Dermis blood vessel endothelial cell (primary cell): ENCODE results near the gene EVC. TPM values are rescaled to one million over a fixed set of nuclear protein-coding genes. Genes with fewer than 3 reads are reported as not detected.

ENCODE experiments used
- DNase-seq: peaks from one replicate; pipeline ENCODE4 v3.0.0; 2010
- total RNA-seq: library from RNA; depleted of rRNA; stranded (reverse); fragments of >200 nt; gene quantifications from 2 replicates; pipeline ENCODE4 v1.2.3, GENCODE V29; 2014

EVC gene
- total RNA-seq, 1 donor from 2014 or later: 14.1 TPM

- no peak for DNase-seq
Measured at GRCh38 chr4:5757091-5757490, 46.1 kb downstream of the EVC start.

DNA sequence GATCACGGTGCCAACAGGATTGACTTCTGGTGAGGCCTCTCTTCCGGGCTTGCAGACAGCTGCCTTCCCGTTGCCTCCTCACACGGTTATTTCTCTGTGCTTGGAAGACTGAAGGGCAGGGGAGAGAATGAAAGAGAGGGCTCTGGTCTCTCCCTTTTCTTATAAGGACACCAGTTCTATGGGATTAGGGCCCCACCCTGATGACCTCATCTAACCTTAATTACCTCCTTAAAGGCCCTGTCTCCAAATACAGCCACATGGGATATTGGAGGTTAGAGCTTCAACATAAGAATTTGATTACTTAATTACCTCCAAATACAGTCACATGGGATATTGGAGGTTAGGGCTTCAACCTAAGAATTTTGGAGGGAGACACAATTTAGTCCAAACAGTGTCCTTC lies 46.5 kb downstream of the EVC start:
- no peak for DNase-seq

GRCh38 chr4:5757954-5758353 lies 47.0 kb downstream of the EVC start:
- no peak for DNase-seq

DNA sequence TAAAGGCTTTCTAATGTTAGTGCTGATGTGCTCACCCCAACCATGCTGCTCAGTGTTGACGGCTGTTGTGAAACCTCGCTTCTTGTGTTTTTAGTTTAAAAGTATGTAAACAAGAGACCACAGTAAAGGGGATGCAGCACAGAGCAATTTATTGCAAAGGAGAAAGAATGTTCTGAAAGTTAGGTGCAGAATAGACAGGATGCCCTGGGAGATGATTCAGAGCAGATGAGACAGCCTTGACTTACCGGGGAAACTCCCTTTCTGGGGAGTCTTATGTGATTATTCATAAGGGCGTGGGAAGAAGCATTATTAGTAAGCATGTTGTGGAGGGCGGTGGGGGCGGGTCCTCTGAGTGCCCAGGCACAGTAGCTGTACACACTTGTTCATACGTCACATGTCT lies 47.7 kb downstream of the EVC start:
- DNase-seq: peak; percentile 75

DNA sequence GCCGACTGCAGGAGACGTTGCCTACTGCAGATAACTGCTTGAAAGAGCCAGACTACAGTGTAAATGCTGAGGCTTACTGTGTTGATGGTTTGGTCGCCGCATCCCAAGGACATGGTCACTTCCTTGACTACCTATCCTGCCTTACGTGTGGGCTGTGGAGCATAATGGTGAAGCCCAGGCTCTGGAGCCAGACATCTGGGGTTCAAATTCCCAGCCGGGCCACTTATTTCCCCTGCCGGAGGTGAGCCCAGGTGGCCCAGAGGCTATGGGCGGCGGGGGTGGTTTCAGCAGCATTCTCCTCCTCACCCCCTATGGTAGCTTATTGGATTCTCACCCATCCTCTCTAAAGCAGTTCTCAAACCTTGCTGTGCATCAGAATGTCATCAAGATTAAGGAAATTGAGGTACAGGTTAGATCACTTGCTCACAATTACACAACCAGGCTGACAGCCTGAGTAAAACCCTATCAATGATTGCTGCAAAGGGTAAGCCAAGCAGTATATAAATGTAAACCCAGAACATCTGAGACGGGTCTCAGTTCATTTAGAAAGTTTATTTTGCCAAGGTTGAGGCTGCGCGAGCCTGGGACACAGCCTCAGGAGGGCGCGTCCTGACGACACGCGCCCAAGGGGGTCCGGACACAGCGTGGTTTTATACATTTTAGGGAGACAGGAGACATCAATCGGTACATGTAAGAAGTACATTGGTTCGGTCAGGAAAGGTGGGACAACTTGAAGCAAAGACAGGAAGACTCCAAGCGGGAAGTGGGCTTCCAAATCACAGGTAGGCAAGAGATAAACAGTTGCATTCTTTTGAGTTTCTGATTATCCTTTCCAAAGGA lies 48.5 kb downstream of the EVC start:
- DNase-seq: no peak

GRCh38 chr4:5760246-5760645 lies 49.2 kb downstream of the EVC start:
- no peak for DNase-seq

DNA sequence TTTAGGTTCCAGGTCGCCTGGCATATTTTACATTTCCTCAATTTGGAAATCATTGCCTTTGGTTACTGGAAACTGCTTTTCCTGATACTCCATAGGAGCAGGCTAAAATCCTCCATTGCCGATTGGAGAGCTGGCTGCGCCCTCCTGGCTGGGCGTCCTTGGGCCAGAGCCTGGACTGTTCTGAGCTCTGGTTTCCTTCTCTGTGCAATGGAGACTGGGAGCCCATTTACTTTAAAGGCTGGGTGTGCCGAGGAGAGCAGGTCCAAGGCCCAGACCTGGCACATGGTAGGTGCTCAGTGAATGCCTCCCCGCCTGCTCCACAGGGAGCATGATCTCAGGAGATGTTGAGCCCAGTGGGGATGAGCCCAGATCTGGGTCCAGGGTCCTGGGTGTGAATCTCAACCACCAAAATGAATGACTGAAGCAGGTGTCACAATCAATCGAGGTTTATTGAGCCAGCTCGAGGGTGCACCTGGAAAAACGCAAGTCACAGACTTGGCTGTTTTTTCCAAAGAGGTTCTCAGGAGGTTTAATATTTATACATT lies 50.0 kb downstream of the EVC start:
- DNase-seq: no peak

- DNase-seq: no peak
Measured at GRCh38 chr4:5770051-5770450, 59.0 kb downstream of the EVC start.

DNA sequence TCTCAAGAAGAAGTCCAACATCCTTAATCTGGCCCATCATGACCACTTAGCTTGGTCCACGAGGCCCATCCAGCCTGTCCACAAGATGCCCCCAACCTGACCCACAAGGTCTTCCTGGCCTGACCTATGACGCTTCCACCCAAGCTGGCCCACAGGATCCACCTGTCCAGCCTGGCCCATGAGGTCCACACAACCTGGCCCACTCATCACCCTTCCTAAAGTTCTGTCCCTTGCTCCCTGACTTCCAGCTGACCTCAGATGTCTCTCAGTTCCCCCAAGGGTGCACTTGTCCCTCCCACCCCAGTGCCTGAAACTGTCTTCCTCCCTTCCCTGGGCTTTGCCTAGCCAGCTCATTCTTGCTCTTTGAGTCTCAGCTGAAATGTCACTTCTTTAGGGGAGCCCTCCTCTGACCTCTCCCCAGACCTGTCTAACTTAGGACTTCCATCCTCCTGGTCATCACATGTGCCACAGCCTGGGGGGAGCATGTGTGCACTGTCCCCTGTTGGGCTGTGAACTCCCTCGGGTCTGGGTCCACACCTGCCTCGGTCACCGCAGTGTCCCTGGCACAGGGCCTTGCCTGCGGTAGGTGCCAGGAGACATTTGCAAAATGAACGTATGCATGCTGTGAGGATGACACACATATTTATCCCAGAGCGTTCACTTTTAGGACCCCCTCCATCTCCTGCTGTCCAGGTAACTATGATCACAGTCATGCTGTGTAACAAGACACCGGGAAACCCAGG lies 61.7 kb downstream of the EVC start:
- no peak for DNase-seq

DNA sequence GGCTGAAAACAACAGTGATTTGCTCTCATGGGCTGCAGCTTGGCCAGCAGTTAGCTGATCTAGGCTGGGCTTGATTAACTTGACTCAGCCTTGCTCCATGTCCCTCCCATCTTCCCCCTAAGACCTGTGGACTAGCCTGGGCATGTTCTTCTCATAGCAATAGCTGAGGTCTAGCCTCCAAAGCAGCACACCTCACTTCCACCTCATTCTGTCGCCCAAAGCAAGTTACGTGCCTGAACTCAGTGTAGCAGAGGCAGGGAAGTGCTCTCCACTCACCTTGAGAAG lies 62.2 kb downstream of the EVC start:
- DNase-seq: no peak

GRCh38 chr4:5774416-5775036 lies 63.5 kb downstream of the EVC start:
- no peak for DNase-seq

DNA sequence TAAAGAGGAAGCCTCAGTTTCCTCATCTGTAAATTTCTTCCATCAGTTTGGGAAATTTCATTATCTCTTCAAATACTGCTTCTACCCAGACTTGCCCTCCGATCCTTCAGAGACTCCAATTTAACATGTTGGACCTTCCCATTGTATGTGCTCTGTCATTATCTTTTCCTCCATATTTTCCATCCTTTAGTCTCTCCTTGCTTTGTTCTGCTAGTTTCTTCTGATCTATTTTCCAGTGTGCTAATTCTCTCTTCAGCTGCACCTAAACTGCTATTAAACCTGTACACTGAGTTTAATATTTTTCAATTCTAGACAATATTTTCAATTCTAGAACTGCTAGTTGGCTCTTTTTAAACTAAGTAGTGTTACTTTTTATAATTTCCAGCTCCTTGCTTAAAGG lies 65.5 kb downstream of the EVC start:
- DNase-seq: no peak

DNA sequence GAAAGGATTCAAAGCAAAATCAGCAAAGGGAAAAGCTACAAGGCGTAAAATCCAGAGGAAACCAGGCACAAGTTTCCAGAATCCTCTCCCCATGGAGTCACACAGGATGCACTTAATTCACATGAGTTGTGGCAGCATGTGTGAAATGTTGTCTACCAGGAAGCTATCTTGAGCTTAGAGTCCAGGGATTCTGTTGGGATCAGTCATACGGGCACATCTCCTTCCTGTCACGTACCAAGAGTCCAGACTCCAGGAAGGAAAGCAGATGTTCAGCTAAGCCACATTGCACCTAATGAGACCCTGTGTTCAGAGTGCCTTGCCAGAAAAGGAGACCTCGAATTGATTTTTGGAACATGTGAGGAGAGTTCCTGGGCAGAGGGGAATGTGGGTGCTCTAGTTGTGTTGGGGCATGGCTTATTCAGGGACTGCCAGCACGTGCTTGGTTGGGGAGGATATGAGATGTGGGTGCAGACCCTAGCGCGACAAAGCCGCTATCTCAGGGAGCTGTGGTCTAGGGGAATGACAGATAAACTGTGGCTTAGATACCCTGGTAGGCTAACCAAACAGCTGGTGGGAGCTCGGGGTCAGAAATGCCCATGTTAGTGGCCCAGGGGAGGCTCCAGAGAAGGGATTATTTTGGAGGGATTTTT lies 70.0 kb downstream of the EVC start:
- peak; percentile 41 for DNase-seq

- no peak for DNase-seq
Measured at GRCh38 chr4:5781691-5782090, 70.7 kb downstream of the EVC start.

- DNase-seq: no peak
Measured at GRCh38 chr4:5782829-5783476, 72.0 kb downstream of the EVC start.

DNA sequence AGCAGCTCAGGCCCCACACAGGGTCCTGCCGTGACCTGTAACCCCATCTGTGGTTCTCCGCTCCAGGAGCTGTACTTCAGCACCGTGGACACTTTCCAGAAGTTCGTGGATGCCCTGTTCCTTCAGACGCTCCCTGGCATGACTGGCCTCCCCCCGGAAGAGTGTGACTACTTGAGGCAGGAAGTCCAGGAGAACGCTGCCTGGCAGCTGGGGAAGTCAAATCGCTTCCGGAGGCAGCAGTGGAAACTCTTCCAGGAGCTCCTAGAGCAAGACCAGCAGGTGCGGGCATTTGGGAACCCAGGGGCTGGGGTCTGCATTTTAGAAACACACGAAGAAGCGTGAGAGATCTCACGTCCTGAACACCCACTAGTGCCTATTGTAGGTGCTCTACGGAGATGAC lies 72.5 kb downstream of the EVC start:
- peak; percentile 15 for DNase-seq

DNA sequence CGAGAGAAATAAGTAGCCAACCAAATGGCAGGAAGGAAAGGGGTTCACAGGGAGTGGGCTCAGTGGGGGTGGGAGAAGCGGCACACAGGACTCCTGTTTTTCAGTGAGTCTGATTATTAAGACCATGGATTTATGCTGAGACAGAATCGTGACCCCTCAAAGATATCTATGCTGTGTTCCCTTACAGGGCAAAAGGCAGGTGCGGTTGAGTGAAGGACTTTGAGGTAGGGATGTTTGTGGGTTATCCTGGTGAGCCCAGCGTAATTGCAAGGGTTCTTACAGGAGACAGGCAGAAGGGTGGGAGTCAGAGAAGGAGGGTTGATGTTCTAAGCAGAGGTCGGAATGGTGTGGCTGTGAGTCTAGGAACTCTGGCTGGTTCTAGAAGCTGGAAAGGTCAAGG lies 73.0 kb downstream of the EVC start:
- no peak for DNase-seq

DNA sequence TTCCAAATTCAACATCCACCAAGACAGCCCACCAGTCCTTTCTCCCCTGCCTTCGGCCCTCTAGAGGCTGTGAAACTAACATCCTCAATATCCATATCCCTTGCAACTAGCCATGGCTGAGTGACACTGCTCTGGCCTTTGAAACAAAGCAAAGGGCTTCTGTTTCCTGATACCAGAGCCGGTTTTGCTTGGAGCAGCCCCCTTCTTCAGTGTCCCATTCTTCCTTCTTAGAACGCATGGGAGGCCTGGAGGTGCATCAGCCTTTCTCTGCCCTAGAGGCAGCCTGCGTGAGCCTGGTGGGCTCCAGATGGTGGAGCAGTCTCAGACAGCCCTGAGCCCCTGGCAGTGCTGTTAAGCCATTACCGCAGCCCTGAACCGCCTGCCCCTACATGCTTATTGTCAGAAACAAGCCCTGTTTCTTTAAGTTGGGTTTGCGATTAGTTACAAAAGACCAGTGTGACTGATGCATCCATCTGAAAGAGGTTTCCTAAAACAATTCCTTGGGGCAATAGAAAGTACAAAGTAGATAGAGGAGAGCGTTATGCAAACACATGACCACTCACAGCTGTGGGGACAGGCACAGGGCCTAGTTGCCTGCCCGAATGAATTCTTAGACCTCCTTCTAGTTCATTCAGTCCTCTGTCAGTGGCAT lies 74.1 kb downstream of the EVC start:
- no peak for DNase-seq

DNA sequence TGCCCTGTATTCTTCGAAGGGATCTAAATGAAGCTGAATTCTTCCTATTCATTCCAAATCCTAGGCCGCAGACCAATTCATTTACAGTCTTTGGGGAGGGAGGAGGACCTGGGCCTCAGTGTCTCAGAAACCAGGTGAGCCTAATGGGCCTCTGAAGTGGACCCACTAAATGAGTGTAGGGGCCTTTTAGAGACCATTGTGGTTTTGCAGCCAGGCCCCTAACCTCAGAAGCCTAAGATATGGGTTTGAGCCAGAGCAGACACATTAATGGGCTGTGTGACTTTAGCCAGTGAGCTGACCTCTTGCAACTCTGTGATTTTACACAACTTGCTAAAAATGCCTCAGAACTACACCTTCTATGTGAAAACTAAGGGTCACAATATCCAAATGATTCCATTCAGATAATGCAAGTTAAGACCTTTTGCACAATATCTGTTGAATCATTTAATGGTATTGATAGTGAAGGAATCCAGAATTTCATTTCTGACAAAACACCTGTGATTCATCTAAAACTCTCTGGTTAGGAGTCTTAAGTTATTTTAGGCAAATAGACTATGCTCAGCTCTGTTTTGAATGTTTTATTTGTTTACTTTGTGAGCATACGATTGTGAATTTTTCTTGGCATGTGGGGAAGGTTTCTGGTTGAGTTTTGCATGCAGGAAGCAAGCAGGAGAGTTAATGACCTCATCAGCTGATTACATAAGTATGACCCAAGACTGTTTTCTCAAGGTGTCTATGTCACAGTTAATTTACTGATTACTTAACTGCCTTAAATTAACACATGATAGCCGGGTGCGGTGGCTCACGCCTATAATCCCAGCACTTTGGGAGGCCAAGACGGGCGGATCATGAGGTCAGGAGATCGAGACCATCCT lies 75.0 kb downstream of the EVC start:
- peak; percentile 50 for DNase-seq

DNA sequence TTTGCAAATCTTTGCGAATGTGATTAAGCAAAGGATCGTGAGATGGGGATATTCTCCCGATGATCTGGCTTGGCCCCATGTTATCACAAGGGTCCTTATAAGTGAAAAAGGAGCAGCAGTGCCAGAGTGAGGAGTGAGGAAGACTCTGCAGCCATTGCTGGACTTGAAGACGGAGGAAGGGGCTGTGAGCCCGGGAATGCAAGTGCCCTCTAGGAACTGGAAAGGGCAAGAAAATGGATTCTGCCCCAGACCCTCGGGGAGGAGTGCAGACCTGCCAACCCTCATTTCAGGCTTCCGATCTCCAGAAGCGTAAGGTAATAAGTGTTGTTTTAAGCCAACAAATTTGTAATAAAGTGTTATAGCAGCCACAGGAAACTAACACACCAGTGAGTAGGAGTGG lies 76.3 kb downstream of the EVC start:
- DNase-seq: no peak

- no peak for DNase-seq
Measured at GRCh38 chr4:5788144-5788543, 77.1 kb downstream of the EVC start.
